IMR-90 (cell line): Measurements from ENCODE around the gene PLEKHH2. TPM values are rescaled to one million over a fixed set of nuclear protein-coding genes. Genes with fewer than 3 reads are reported as not detected.

ENCODE experiments used
- ATAC-seq: fragments of 200-7000 bp; cut with Tn5 transposase; 2 replicates; pipeline ENCODE4 v1.9.1; 2020; ENCODE audit warnings: low read depth, mild to moderate bottlenecking, moderate library complexity
- BruUV-seq: library from RNA; stranded (reverse); fragments of 400-500 nt; replicated peaks from 2 replicates; lab custom pipeline; 2021; lab: Mats Ljungman, UMichigan
- CTCF ChIA-PET: fragments of 300-600 bp; formaldehyde crosslinking; extraction: SDS; loops from one replicate; lab custom pipeline; 2021; ENCODE audit warnings: antibody characterized with exemption; lab: Yijun Ruan, JAX
- POLR2A ChIA-PET: fragments of 300-600 bp; sonication (Branson Sonifier 250); formaldehyde crosslinking; loops from one replicate; lab custom pipeline; 2022; ENCODE audit warnings: antibody characterized with exemption; ENCODE audit not compliant: unreplicated experiment; lab: Charles Lee
- DNase-seq: peaks from one replicate; pipeline ENCODE4 v3.0.0; 2013
- H2AFZ ChIP-seq: replicated peaks from 2 replicates; pipeline ENCODE3; 2013; ENCODE audit warnings: low read length, mild to moderate bottlenecking; ENCODE audit not compliant: poor library complexity
- H2AK5ac ChIP-seq: 2 replicates; pipeline ENCODE4 v1.6.1; 2013; ENCODE audit warnings: low read depth, low read length, inconsistent platforms
- H2AK9ac ChIP-seq: replicated peaks from 2 replicates; pipeline ENCODE3; 2013; ENCODE audit warnings: mild to moderate bottlenecking, low read depth, low read length, moderate library complexity; ENCODE audit not compliant: poor library complexity
- H2BK120ac ChIP-seq: 2 replicates; pipeline ENCODE4 v1.6.1; 2013; ENCODE audit warnings: low read depth, low read length, inconsistent platforms
- H2BK15ac ChIP-seq: 3 replicates; pipeline ENCODE4 v1.6.1; 2013; ENCODE audit warnings: low read depth, low read length, inconsistent platforms
- H2BK20ac ChIP-seq: 2 replicates; pipeline ENCODE4 v1.6.1; 2013; ENCODE audit warnings: low read depth, mild to moderate bottlenecking, inconsistent platforms, low read length, moderate library complexity
- H2BK5ac ChIP-seq: 2 replicates; pipeline ENCODE4 v1.6.1; 2013; ENCODE audit warnings: mild to moderate bottlenecking, low read depth, low read length, inconsistent platforms; ENCODE audit not compliant: poor library complexity, severe bottlenecking
- H3K14ac ChIP-seq: replicated peaks from 2 replicates; pipeline ENCODE4 v1.6.1; 2013; ENCODE audit warnings: low read depth, low read length, inconsistent platforms
- H3K18ac ChIP-seq: 2 replicates; pipeline ENCODE4 v1.6.1; 2013; ENCODE audit warnings: low read depth, low read length, control low read depth
- H3K23ac ChIP-seq: 2 replicates; pipeline ENCODE4 v1.6.1; 2013; ENCODE audit warnings: low read depth, low read length, inconsistent platforms
- H3K27ac ChIP-seq: 2 replicates; pipeline ENCODE4 v1.5.1; 2013; ENCODE audit warnings: mild to moderate bottlenecking, control low read depth, low read length; ENCODE audit not compliant: insufficient read depth
- H3K27me3 ChIP-seq: 2 replicates; pipeline ENCODE4 v1.6.1; 2013; ENCODE audit warnings: low read length; ENCODE audit not compliant: control insufficient read depth, insufficient read depth
- H3K36me3 ChIP-seq: 2 replicates; pipeline ENCODE4 v1.6.1; 2013; ENCODE audit warnings: low read length, mixed read lengths; ENCODE audit not compliant: control insufficient read depth, insufficient read depth
- H3K4ac ChIP-seq: 2 replicates; pipeline ENCODE4 v1.6.1; 2013; ENCODE audit warnings: low read depth, low read length, inconsistent platforms
- H3K4me1 ChIP-seq: 2 replicates; pipeline ENCODE4 v1.6.1; 2013; ENCODE audit warnings: low read length, mixed read lengths; ENCODE audit not compliant: control insufficient read depth, insufficient read depth
- H3K4me2 ChIP-seq: 2 replicates; pipeline ENCODE4 v1.6.1; 2013; ENCODE audit warnings: low read depth, mild to moderate bottlenecking, control low read depth, low read length, moderate library complexity
- H3K4me3 ChIP-seq: 2 replicates; pipeline ENCODE4 v1.5.1; 2013; ENCODE audit warnings: low read depth, mild to moderate bottlenecking, control low read depth, low read length, moderate library complexity; ENCODE audit not compliant: insufficient read depth
- H3K56ac ChIP-seq: 2 replicates; pipeline ENCODE4 v1.6.1; 2013; ENCODE audit warnings: low read length, inconsistent platforms; ENCODE audit not compliant: insufficient read depth; ENCODE audit errors: extremely low read depth
- H3K79me1 ChIP-seq, 2 experiments: 2 replicates each; pipeline ENCODE4 v1.6.1; 2013; ENCODE audit warnings: low read length in 2 of 2, inconsistent platforms in 1 of 2, low read depth in 1 of 2
- H3K9ac ChIP-seq: 2 replicates; pipeline ENCODE4 v1.6.1; 2013; ENCODE audit warnings: low read depth, low read length, control low read depth
- H3K9me1 ChIP-seq: 2 replicates; pipeline ENCODE4 v1.6.1; 2013; ENCODE audit warnings: low read length, inconsistent platforms; ENCODE audit not compliant: insufficient read depth
- H3K9me3 ChIP-seq: 2 replicates; pipeline ENCODE4 v1.6.1; 2013; ENCODE audit warnings: low read length; ENCODE audit not compliant: control insufficient read depth, insufficient read depth
- H4K20me1 ChIP-seq: 2 replicates; pipeline ENCODE4 v1.6.1; 2013; ENCODE audit warnings: low read length, inconsistent platforms; ENCODE audit not compliant: insufficient read depth
- H4K5ac ChIP-seq: 2 replicates; pipeline ENCODE4 v1.6.1; 2013; ENCODE audit warnings: mild to moderate bottlenecking, low read depth, low read length, control low read depth
- H4K8ac ChIP-seq, 2 experiments: 2 replicates each; pipeline ENCODE4 v1.6.1; 2013; ENCODE audit warnings: low read depth in 2 of 2, low read length in 2 of 2, control low read depth in 1 of 2, inconsistent platforms in 1 of 2
- H4K91ac ChIP-seq: 2 replicates; pipeline ENCODE4 v1.6.1; 2013; ENCODE audit warnings: low read depth, low read length, inconsistent platforms; ENCODE audit not compliant: insufficient read depth
- BHLHE40 ChIP-seq: fragments of 150-350 bp; IDR thresholded peaks from 2 replicates; pipeline ENCODE4 v1.6.1; 2016; ENCODE audit warnings: mild to moderate bottlenecking, low read depth, low read length
- CEBPB ChIP-seq: IDR thresholded peaks from 2 replicates; pipeline ENCODE4 v1.6.1; 2012; ENCODE audit warnings: low read depth, low read length, improper control_type of control experiment
- CHD1 ChIP-seq: IDR thresholded peaks from 2 replicates; pipeline ENCODE4 v1.6.1; 2012; ENCODE audit warnings: low read depth, low read length, improper control_type of control experiment
- CTCF ChIP-seq: conservative IDR thresholded peaks from 2 replicates; pipeline ENCODE4 v1.5.1; 2012; ENCODE audit warnings: mild to moderate bottlenecking, low read depth, low read length, improper control_type of control experiment
- ELK1 ChIP-seq: fragments of 150-350 bp; IDR thresholded peaks from 2 replicates; pipeline ENCODE4 v1.6.1; 2016; ENCODE audit warnings: low read depth, mild to moderate bottlenecking, low read length, moderate library complexity, borderline replicate concordance
- FOS ChIP-seq: fragments of 150-350 bp; IDR thresholded peaks from 2 replicates; pipeline ENCODE4 v1.6.1; 2016; ENCODE audit warnings: low read depth, low read length
- MAFK ChIP-seq: IDR thresholded peaks from 2 replicates; pipeline ENCODE4 v1.6.1; 2012; ENCODE audit warnings: low read depth, low read length, improper control_type of control experiment
- MAZ ChIP-seq: IDR thresholded peaks from 2 replicates; pipeline ENCODE4 v1.6.1; 2012; ENCODE audit warnings: low read depth, mild to moderate bottlenecking, low read length, improper control_type of control experiment, moderate library complexity, borderline replicate concordance
- MXI1 ChIP-seq: IDR thresholded peaks from 2 replicates; pipeline ENCODE4 v1.6.1; 2012; ENCODE audit warnings: low read depth, mild to moderate bottlenecking, low read length, moderate library complexity, borderline replicate concordance
- NFE2L2 ChIP-seq: fragments of 150-350 bp; IDR thresholded peaks from 2 replicates; pipeline ENCODE4 v1.6.1; 2016; ENCODE audit warnings: low read depth, mild to moderate bottlenecking, low read length
- POLR2A ChIP-seq: IDR thresholded peaks from 2 replicates; pipeline ENCODE4 v1.6.1; 2012; ENCODE audit warnings: mild to moderate bottlenecking, low read depth, low read length
- RAD21 ChIP-seq: IDR thresholded peaks from 2 replicates; pipeline ENCODE4 v1.6.1; 2012; ENCODE audit warnings: low read length, improper control_type of control experiment
- RCOR1 ChIP-seq: IDR thresholded peaks from 2 replicates; pipeline ENCODE4 v1.6.1; 2012; ENCODE audit warnings: mild to moderate bottlenecking, low read length, improper control_type of control experiment; ENCODE audit not compliant: insufficient replicate concordance
- RFX5 ChIP-seq: IDR thresholded peaks from 2 replicates; pipeline ENCODE4 v1.8.0; 2012; ENCODE audit warnings: low read depth, mild to moderate bottlenecking, low read length, moderate library complexity
- SMC3 ChIP-seq: fragments of 150-350 bp; IDR thresholded peaks from 2 replicates; pipeline ENCODE4 v1.6.1; 2016; ENCODE audit warnings: low read depth, mild to moderate bottlenecking, antibody characterized with exemption, low read length, moderate library complexity
- USF2 ChIP-seq: fragments of 150-350 bp; IDR thresholded peaks from 2 replicates; pipeline ENCODE4 v1.6.1; 2017; ENCODE audit warnings: mild to moderate bottlenecking, antibody characterized with exemption, low read length, low read depth
- WGBS, 2 experiments: methylation state at CpG; one replicate each; pipeline versions ENCODE4 v1.1.5 to v1.1.7; 2013; ENCODE audit warnings: missing lambda C conversion rate in 2 of 2; ENCODE audit not compliant: insufficient read length in 1 of 2; ENCODE audit errors: extremely low coverage in 2 of 2; 5-methylcytosine and 5-hydroxymethylcytosine counted together
- dilution Hi-C: fragments of 300-500 bp; cut with HindIII; formaldehyde crosslinking; loops from one replicate; pipeline ENCODE4 v1.14.3; 2018; ENCODE audit warnings: low sequenced_read_pairs; ENCODE audit not compliant: unreplicated experiment
- in situ Hi-C: fragments of 300-500 bp; cut with MboI; formaldehyde crosslinking; loops from 3 replicates; pipeline ENCODE4 v1.14.3; 2019; ENCODE audit warnings: low sequenced_read_pairs, inconsistent platforms, mixed read lengths
- intact Hi-C: fragments of 100-400 bp; cut with micrococcal nuclease; formaldehyde crosslinking; loops from 2 replicates; pipeline ENCODE4 v1.10.0; 2022
- polyA plus RNA-seq, 3 experiments: library from polyadenylated mRNA; depleted of rRNA; stranded (reverse); fragments of >200 nt; gene quantifications; 2 replicates each; pipeline ENCODE4 v1.2.3, GENCODE V29; 2012; ENCODE audit warnings: low replicate concordance in 1 of 3
- total RNA-seq: library from RNA; depleted of rRNA; stranded (reverse); fragments of >200 nt; gene quantifications from 2 replicates; pipeline ENCODE4 v1.2.3, GENCODE V29; 2012

Gene PLEKHH2
- total and polyA plus RNA-seq, 2 of the 4 experiments (the other 2 are of a cell fraction): 2.0 to 3.3 TPM

DNA sequence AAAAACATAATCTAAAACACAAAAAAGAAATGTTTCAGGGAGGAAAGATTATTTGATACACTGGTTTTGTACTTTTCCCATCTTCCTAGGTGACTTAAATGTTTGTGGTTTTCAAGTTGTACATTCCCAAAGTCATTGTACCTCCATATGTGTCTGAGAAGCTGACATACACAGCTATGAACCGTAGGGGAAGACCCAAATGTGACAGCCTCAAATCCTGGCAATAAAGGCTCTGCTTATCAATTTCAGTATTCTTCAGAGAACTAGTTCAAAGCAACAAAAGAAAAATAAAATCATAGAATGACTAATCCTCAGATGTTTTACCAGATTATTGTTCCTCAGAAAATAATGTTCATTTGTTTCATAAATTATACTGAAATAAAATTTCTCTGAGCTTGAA is 139.3 kb downstream of the PLEKHH2 start:
- H2AK5ac ChIP-seq: no peak overlapping the region
- no peaks in the 10 kb centered on the region for H3K9me3 ChIP-seq
- H3K18ac ChIP-seq: no peak overlapping the region
- ChIA-PET POLR2A (no interaction called here), CTCF (interaction anchor here (0.6 kb wide), 1 partner anchor 22 kb away, joined by 3 read pairs; no protein-coding TSS in a partner anchor)
- WGBS, 2 experiments: no CpG with 5 or more reads among the region's 1 CpG
- DNase-seq: no peak
- H4K91ac ChIP-seq: no peak overlapping the region
- no peak for ATAC-seq
- no peak overlapping the region for H3K27ac ChIP-seq
- H2AFZ ChIP-seq: no peak overlapping the region
- no peak overlapping the region for H3K4ac ChIP-seq
- no peak overlapping the region for H2AK9ac ChIP-seq
- H3K4me2 ChIP-seq: no peak overlapping the region
- H2BK5ac ChIP-seq: no peak overlapping the region
- no peak overlapping the region for H2BK120ac ChIP-seq
- no peaks in the 10 kb centered on the region for H3K27me3 ChIP-seq
- no TSS peak for BruUV-seq
- no peak overlapping the region for H2BK20ac ChIP-seq
- no peak overlapping the region for H2BK15ac ChIP-seq
- no peak overlapping the region for H4K5ac ChIP-seq
- 0 out of 2 replicates have a peak, but pooled peaks cover 3% of the 10 kb centered on the region for H3K9me1 ChIP-seq
- H3K23ac ChIP-seq: no peak overlapping the region
- in situ Hi-C loops: no loop called here
- no peak overlapping the region for H3K9ac ChIP-seq
- no peak overlapping the region for H3K4me3 ChIP-seq
- dilution Hi-C loops: no loop called here
- no peak overlapping the region for H4K8ac ChIP-seq
- no peak overlapping the region for H3K14ac ChIP-seq
- intact Hi-C loops: no loop called here
- peaks cover 9% of the 10 kb centered on the region for H3K36me3 ChIP-seq
- no peak for TF ChIP-seq CHD1
- TF ChIP-seq RCOR1: no peak
- no peak for TF ChIP-seq MXI1
- no peak for TF ChIP-seq MAZ
- TF ChIP-seq USF2: no peak
- no peak for TF ChIP-seq POLR2A
- TF ChIP-seq RFX5: no peak
- no peak for TF ChIP-seq CTCF
- TF ChIP-seq SMC3: no peak
- TF ChIP-seq ELK1: no peak
- TF ChIP-seq RAD21: no peak
- TF ChIP-seq BHLHE40: no peak
- no peak for TF ChIP-seq FOS
- TF ChIP-seq NFE2L2: no peak
- no peak for TF ChIP-seq CEBPB
- no peak for TF ChIP-seq MAFK
- H4K20me1 ChIP-seq: no peaks in the 10 kb centered on the region
- H3K4me1 ChIP-seq: peaks cover 2% of the 10 kb centered on the region
- H3K56ac ChIP-seq: no peak overlapping the region
- H3K79me1 ChIP-seq: peaks cover 4 to 10% of the 10 kb centered on the region in 2 experiments; a peak in 3 of 4 replicates
